NB4 (cell line): ENCODE measurements around the gene PCDHA1.

Source experiments
- CTCF ChIP-seq: IDR thresholded peaks from one replicate; pipeline ENCODE4 v1.5.1; 2012; ENCODE audit warnings: low read depth, low read length
- MAX ChIP-seq: IDR thresholded peaks from 2 replicates; pipeline ENCODE4 v1.6.1; 2011; ENCODE audit warnings: low read depth, low read length
- POLR2A ChIP-seq: IDR thresholded peaks from 2 replicates; pipeline ENCODE4 v1.6.1; 2011; ENCODE audit warnings: mild to moderate bottlenecking; ENCODE audit not compliant: insufficient read length; ENCODE audit errors: extremely low read depth

GRCh38 chr5:140857177-140857986 lies 71.4 kb downstream of the PCDHA1 start:
- TF ChIP-seq CTCF (no peak), MAX (no peak), POLR2A (no peak)
